ENCODE results near the gene CLEC2A. TPM values are rescaled to one million over a fixed set of nuclear protein-coding genes. Genes with fewer than 3 reads are reported as not detected.
"Not testable (repeated sequence)": the region's sequence is repeated elsewhere in the genome, so short reads cannot be mapped to it uniquely, and the experiment has no call there.

The CLEC2A gene
- total RNA-seq, 1 donor = not detected

GRCh38 chr12:9881988-9882387 lies 50.2 kb downstream of the CLEC2A start:
- no peaks in the 10 kb centered on the region for H3K79me2 ChIP-seq (ENCODE audit: insufficient read depth, low read length)
- no peaks in the 10 kb centered on the region for H3K27me3 ChIP-seq (ENCODE audit: insufficient read depth, low read length)
- H3K9me3 ChIP-seq (ENCODE audit: low read depth, low read length) = no peaks in the 10 kb centered on the region
- H3K27ac ChIP-seq (ENCODE audit: low read depth, low read length) = no peak overlapping the region
- DNase-seq (ENCODE audit: insufficient read length, low spot score, missing footprints) = no peak
- H3K4me2 ChIP-seq (ENCODE audit: insufficient read depth, low read length) = no peak overlapping the region
- H3K36me3 ChIP-seq (ENCODE audit: insufficient read depth, low read length) = no peaks in the 10 kb centered on the region
- no peaks in the 10 kb centered on the region for H3K4me1 ChIP-seq (ENCODE audit: insufficient read depth, low read length)
- H2AFZ ChIP-seq (ENCODE audit: low read length) = no peak overlapping the region
- no peaks in the 10 kb centered on the region for H4K20me1 ChIP-seq (ENCODE audit: insufficient read depth, low read length)
- no peak overlapping the region for H3K4me3 ChIP-seq (ENCODE audit: insufficient read depth, low read length)
- TF ChIP-seq CTCF (IDR thresholded peaks at IDR 0.05; ENCODE audit: extremely low read depth, low read depth, low read length) = no peak

GRCh38 chr12:9881246-9881645 lies 50.9 kb downstream of the CLEC2A start, which contains the start of gene KLRF2:
TSS of gene KLRF2 (plus strand) at chr12:9881489. CDS start at chr12:9881596, 107 bp downstream.
- TF ChIP-seq CTCF (IDR thresholded peaks at IDR 0.05; ENCODE audit: extremely low read depth, low read depth, low read length) = no peak
- Histone ChIP-seq H3K4me3 (ENCODE audit: insufficient read depth, low read length) (no peak within 1 kb of the TSS), H3K4me2 (ENCODE audit: insufficient read depth, low read length) (no peak within 1 kb of the TSS), H3K27ac (ENCODE audit: low read depth, low read length) (no peak within 1 kb of the TSS), H3K27me3 (ENCODE audit: insufficient read depth, low read length) (no peaks in the 10 kb centered on the region), H2AFZ (ENCODE audit: low read length) (no peak within 1 kb of the TSS), H3K9me3 (ENCODE audit: low read depth, low read length) (no peaks in the 10 kb centered on the region), H3K79me2 (ENCODE audit: insufficient read depth, low read length) (no peaks in the 10 kb centered on the region), H4K20me1 (ENCODE audit: insufficient read depth, low read length) (no peaks in the 10 kb centered on the region), H3K36me3 (ENCODE audit: insufficient read depth, low read length) (no peaks in the 10 kb centered on the region), H3K4me1 (ENCODE audit: insufficient read depth, low read length) (no peaks in the 10 kb centered on the region)
- DNase-seq (ENCODE audit: insufficient read length, low spot score, missing footprints) = no peak

- Histone ChIP-seq H3K4me3 (ENCODE audit: insufficient read depth, low read length) (no peak overlapping the region), H3K9me3 (ENCODE audit: low read depth, low read length) (no peaks in the 10 kb centered on the region), H3K4me2 (ENCODE audit: insufficient read depth, low read length) (no peak overlapping the region), H3K4me1 (ENCODE audit: insufficient read depth, low read length) (no peaks in the 10 kb centered on the region), H3K36me3 (ENCODE audit: insufficient read depth, low read length) (no peaks in the 10 kb centered on the region), H3K27me3 (ENCODE audit: insufficient read depth, low read length) (no peaks in the 10 kb centered on the region), H3K79me2 (ENCODE audit: insufficient read depth, low read length) (no peaks in the 10 kb centered on the region), H4K20me1 (ENCODE audit: insufficient read depth, low read length) (no peaks in the 10 kb centered on the region), H3K27ac (ENCODE audit: low read depth, low read length) (no peak overlapping the region), H2AFZ (ENCODE audit: low read length) (no peak overlapping the region)
- DNase-seq (ENCODE audit: insufficient read length, low spot score, missing footprints) = no peak
- no peak for TF ChIP-seq CTCF (IDR thresholded peaks at IDR 0.05; ENCODE audit: extremely low read depth, low read depth, low read length)
Measured at GRCh38 chr12:9880532-9881078, 51.6 kb downstream of the CLEC2A start.

GRCh38 chr12:9876120-9876519 lies 56.0 kb downstream of the CLEC2A start:
- H4K20me1 ChIP-seq (ENCODE audit: insufficient read depth, low read length); H3K27ac ChIP-seq (ENCODE audit: low read depth, low read length); H3K9me3 ChIP-seq (ENCODE audit: low read depth, low read length); H3K4me2 ChIP-seq (ENCODE audit: insufficient read depth, low read length); H3K4me1 ChIP-seq (ENCODE audit: insufficient read depth, low read length); H3K79me2 ChIP-seq (ENCODE audit: insufficient read depth, low read length); DNase-seq (ENCODE audit: insufficient read length, low spot score, missing footprints); H3K4me3 ChIP-seq (ENCODE audit: insufficient read depth, low read length); H3K27me3 ChIP-seq (ENCODE audit: insufficient read depth, low read length); H2AFZ ChIP-seq (ENCODE audit: low read length); H3K36me3 ChIP-seq (ENCODE audit: insufficient read depth, low read length): not testable (repeated sequence)
